Measurements from ENCODE around the gene CCL17. TPM values are rescaled to one million over a fixed set of nuclear protein-coding genes. Genes with fewer than 3 reads are reported as not detected.

The CCL17 gene
- total RNA-seq, 1 donor from 2014 or later, result 2.8 TPM

GRCh38 chr16:57384248-57385070, 20.1 kb upstream of the CCL17 start:
- H3K27me3 ChIP-seq (ENCODE audit: low read depth), result no peaks in the 10 kb centered on the region
- intact Hi-C loops (cut with DNase I), result no loop called here
- peaks cover 41% of the 10 kb centered on the region for H3K4me1 ChIP-seq
- no peak for DNase-seq
- no peak for TF ChIP-seq CTCF (IDR thresholded peaks at IDR 0.05)
- peak; percentile 18 to 21 for ATAC-seq
- peak overlapping the region; percentile 21 for H3K27ac ChIP-seq
- no peaks in the 10 kb centered on the region for H3K9me3 ChIP-seq
- peaks cover 13% of the 10 kb centered on the region for H3K36me3 ChIP-seq
- no peak overlapping the region for H3K4me3 ChIP-seq

- Histone ChIP-seq H3K27me3 (ENCODE audit: low read depth) (no peaks in the 10 kb centered on the region), H3K27ac (no peak overlapping the region), H3K9me3 (no peaks in the 10 kb centered on the region), H3K4me3 (no peak overlapping the region), H3K36me3 (peaks cover 13% of the 10 kb centered on the region), H3K4me1 (peaks cover 36% of the 10 kb centered on the region)
- TF ChIP-seq CTCF (IDR thresholded peaks at IDR 0.05), result no peak
- ATAC-seq (no peak), DNase-seq (no peak)
- intact Hi-C loops (cut with DNase I), result no loop called here
Measured at GRCh38 chr16:57385083-57385482, 19.5 kb upstream of the CCL17 start.

GRCh38 chr16:57386381-57386951, 18.1 kb upstream of the CCL17 start:
- intact Hi-C loops (cut with DNase I), result no loop called here
- Histone ChIP-seq H3K4me1 (peaks cover 23% of the 10 kb centered on the region), H3K36me3 (peaks cover 11% of the 10 kb centered on the region), H3K4me3 (no peak overlapping the region), H3K27me3 (ENCODE audit: low read depth) (no peaks in the 10 kb centered on the region), H3K9me3 (no peaks in the 10 kb centered on the region), H3K27ac (no peak overlapping the region)
- DNase-seq, result no peak
- no peak for TF ChIP-seq CTCF (IDR thresholded peaks at IDR 0.05)
- ATAC-seq, result no peak

- intact Hi-C loops (cut with DNase I), result no loop called here
- no peak overlapping the region for H3K27ac ChIP-seq
- no peak overlapping the region for H3K4me3 ChIP-seq
- DNase-seq, result no peak
- ATAC-seq, result no peak
- TF ChIP-seq CTCF (IDR thresholded peaks at IDR 0.05), result no peak
- H3K36me3 ChIP-seq, result no peaks in the 10 kb centered on the region
- no peaks in the 10 kb centered on the region for H3K27me3 ChIP-seq (ENCODE audit: low read depth)
- H3K4me1 ChIP-seq, result peaks cover 20% of the 10 kb centered on the region
- no peaks in the 10 kb centered on the region for H3K9me3 ChIP-seq
Measured at GRCh38 chr16:57387598-57388354, 16.8 kb upstream of the CCL17 start.

GRCh38 chr16:57388359-57389086, 16.0 kb upstream of the CCL17 start:
- ATAC-seq, result peak; percentile 47 to 55
- Histone ChIP-seq H3K4me1 (peaks cover 19% of the 10 kb centered on the region), H3K36me3 (no peaks in the 10 kb centered on the region), H3K27me3 (ENCODE audit: low read depth) (no peaks in the 10 kb centered on the region), H3K27ac (no peak overlapping the region), H3K4me3 (no peak overlapping the region), H3K9me3 (no peaks in the 10 kb centered on the region)
- TF ChIP-seq CTCF (IDR thresholded peaks at IDR 0.05), result no peak
- no peak for DNase-seq
- intact Hi-C loops (cut with DNase I), result no loop called here
